ENCODE measurements around the gene CDON. TPM values are rescaled to one million over a fixed set of nuclear protein-coding genes. Genes with fewer than 3 reads are reported as not detected.

CDON gene
- total and polyA plus RNA-seq, 9 donors, result 15.0 to 211 (median 124) TPM

DNA sequence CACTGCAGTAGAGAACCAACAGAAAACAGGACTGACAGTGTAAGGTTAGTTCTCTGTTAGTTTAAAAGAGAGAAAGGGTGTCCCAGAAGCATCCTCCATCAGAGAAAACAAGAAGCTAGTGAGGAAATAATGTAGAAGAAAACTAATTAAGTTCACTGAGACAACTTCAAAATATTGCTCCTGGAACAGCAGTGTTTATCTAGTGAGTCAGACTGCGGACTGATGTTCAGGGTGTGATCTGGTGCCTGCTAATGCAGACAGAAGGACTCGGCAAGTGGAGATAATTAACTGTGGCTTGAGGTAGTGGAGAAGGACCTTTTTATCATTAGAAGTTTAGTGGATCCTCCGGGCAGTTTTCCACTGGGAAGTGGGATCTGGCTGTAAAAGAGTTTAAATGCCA, 55.4 kb downstream of the CDON start:
- peak in 2 of 5 donors; percentile 17 to 32 for DNase-seq
- Histone ChIP-seq H3K27ac (no peak overlapping the region), H3K36me3 (no peaks in the 10 kb centered on the region), H3K4me1 (ENCODE audit: insufficient read depth) (peaks cover 2% of the 10 kb centered on the region), H3K27me3 (no peaks in the 10 kb centered on the region), H3K4me3 (no peak overlapping the region), H3K9me3 (no peaks in the 10 kb centered on the region)
- 7 to 17% (median 8%) methylated on average over 3 of the region's 3 CpGs for WGBS, 3 donors
- intact Hi-C loops (cut with DNase I), result no loop called here
- TF ChIP-seq, protein P1, sequence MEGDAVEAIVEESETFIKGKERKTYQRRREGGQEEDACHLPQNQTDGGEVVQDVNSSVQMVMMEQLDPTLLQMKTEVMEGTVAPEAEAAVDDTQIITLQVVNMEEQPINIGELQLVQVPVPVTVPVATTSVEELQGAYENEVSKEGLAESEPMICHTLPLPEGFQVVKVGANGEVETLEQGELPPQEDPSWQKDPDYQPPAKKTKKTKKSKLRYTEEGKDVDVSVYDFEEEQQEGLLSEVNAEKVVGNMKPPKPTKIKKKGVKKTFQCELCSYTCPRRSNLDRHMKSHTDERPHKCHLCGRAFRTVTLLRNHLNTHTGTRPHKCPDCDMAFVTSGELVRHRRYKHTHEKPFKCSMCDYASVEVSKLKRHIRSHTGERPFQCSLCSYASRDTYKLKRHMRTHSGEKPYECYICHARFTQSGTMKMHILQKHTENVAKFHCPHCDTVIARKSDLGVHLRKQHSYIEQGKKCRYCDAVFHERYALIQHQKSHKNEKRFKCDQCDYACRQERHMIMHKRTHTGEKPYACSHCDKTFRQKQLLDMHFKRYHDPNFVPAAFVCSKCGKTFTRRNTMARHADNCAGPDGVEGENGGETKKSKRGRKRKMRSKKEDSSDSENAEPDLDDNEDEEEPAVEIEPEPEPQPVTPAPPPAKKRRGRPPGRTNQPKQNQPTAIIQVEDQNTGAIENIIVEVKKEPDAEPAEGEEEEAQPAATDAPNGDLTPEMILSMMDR (IDR thresholded peaks at IDR 0.05), result no peak
- no peak for TF ChIP-seq EP300 (IDR thresholded peaks at IDR 0.05)
- TF ChIP-seq POLR2A (IDR thresholded peaks at IDR 0.05), result no peak

DNA sequence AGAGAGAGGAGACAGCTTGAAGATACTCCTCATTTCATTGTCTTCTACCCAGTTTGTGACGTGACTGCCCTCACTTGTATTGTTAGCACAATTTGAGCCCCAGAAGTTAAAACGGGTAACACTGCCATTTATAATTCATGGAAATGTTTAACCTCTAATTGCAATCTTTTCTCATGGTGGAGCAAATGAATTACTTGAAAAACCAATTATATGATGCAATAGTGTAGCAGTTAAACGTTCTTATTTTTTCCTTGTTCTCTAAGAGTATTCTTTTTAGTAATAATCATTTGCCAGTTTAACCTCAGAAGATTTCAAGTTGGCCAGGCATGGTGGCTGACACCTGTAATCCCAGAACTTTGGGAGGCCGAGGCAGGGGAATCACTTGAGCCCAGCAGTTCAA, 56.6 kb downstream of the CDON start:
- no peaks in the 10 kb centered on the region for H3K9me3 ChIP-seq
- no peak overlapping the region for H3K27ac ChIP-seq
- H3K4me3 ChIP-seq, result no peak overlapping the region
- TF ChIP-seq POLR2A (IDR thresholded peaks at IDR 0.05) (no peak), EP300 (IDR thresholded peaks at IDR 0.05) (no peak)
- TF ChIP-seq, protein P1 (IDR thresholded peaks at IDR 0.05), result no peak
- WGBS, 3 donors, result 82 to 92% (median 85%) methylated on average over 4 of the region's 4 CpGs
- H3K27me3 ChIP-seq, result no peaks in the 10 kb centered on the region
- DNase-seq, result no peak
- intact Hi-C loops (cut with DNase I), result no loop called here
- H3K4me1 ChIP-seq (ENCODE audit: insufficient read depth), result peaks cover 2% of the 10 kb centered on the region
- no peaks in the 10 kb centered on the region for H3K36me3 ChIP-seq

DNA sequence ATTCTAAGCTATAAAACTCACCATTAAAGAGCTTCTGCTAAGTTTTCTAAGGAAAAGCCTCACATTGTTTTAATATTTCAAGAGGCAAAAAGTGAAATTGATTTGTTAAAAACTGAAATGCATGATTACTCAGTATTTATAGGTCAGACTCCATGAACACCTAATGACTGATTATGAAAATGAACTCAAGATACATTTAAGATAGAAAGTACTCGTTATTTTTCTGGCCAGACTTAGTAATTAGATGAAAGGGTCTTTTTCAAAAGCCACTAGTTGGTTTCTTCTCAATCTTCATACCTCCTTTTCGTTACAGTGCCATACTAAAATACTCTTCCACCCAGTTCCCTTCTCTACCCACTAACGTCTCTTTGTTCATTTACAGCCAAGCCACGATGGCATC, 60.5 kb downstream of the CDON start:
- Histone ChIP-seq H3K36me3 (no peaks in the 10 kb centered on the region), H3K9me3 (no peaks in the 10 kb centered on the region), H3K27me3 (no peaks in the 10 kb centered on the region), H3K27ac (no peak overlapping the region), H3K4me1 (ENCODE audit: insufficient read depth) (peaks cover 2% of the 10 kb centered on the region), H3K4me3 (no peak overlapping the region)
- 84 to 90% (median 88%) methylated on average over 4 of the region's 4 CpGs for WGBS, 3 donors
- no peak for DNase-seq
- intact Hi-C loops (cut with DNase I), result no loop called here
- TF ChIP-seq POLR2A (IDR thresholded peaks at IDR 0.05) (no peak), EP300 (IDR thresholded peaks at IDR 0.05) (no peak)
- TF ChIP-seq, protein P1 (IDR thresholded peaks at IDR 0.05), result no peak

DNA sequence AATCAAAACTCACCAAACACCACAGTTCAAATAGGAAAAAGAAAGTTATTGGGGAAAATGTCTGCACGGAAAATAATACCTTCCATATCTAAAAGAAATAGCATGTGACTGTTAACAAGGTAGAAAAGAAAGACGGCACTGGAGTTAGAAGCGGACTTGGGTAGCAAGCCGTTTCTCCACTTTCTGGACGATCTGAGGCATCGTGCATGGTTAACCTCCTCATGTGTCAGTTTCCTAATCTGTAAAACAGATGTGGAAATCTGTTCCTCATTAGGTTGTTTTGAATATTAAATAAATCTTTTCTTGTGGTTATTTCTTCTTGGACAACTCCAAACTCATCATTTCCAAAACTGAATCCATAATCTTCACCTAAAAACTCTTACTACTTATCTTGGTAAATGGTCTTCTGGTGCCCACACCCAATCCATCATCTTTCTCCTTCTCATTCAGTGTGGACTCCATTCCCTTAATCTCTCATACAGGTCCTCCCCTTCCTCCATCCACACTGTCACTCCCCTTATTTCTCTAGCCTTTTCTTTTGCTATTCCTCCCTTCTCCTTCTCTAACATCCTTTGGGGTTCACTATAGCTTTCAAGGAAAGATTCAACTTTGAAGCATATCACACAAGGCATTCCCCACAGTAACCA, 63.3 kb downstream of the CDON start:
- no peaks in the 10 kb centered on the region for H3K9me3 ChIP-seq
- no peaks in the 10 kb centered on the region for H3K36me3 ChIP-seq
- H3K27ac ChIP-seq, result no peak overlapping the region
- no peak for DNase-seq
- TF ChIP-seq EP300 (IDR thresholded peaks at IDR 0.05) (no peak), POLR2A (IDR thresholded peaks at IDR 0.05) (no peak)
- TF ChIP-seq, protein P1 (IDR thresholded peaks at IDR 0.05), result no peak
- no peaks in the 10 kb centered on the region for H3K27me3 ChIP-seq
- no peaks in the 10 kb centered on the region for H3K4me1 ChIP-seq (ENCODE audit: insufficient read depth)
- WGBS, 3 donors, result 37 to 43% (median 38%) methylated on average over 6 of the region's 6 CpGs
- H3K4me3 ChIP-seq, result no peak overlapping the region
- intact Hi-C loops (cut with DNase I), result loop anchor here in 1 of 4 donors (10.0 kb wide), 1 partner anchor 55 kb away; no protein-coding TSS in a partner anchor
